C4-2B (cell line): ENCODE data around the gene ARHGAP26.

ENCODE experiments used
- H3K27ac ChIP-seq: fragments of 450-650 bp; 2 replicates; pipeline ENCODE4 v1.5.1; 2017
- CTCF ChIP-seq: fragments of 450-650 bp; conservative IDR thresholded peaks from 2 replicates; pipeline ENCODE4 v1.5.1; 2017; ENCODE audit warnings: mild to moderate bottlenecking
- ZFX ChIP-seq: fragments of 450-650 bp; IDR thresholded peaks from 2 replicates; pipeline ENCODE4 v1.6.1; 2017

ARHGAP26 gene

DNA sequence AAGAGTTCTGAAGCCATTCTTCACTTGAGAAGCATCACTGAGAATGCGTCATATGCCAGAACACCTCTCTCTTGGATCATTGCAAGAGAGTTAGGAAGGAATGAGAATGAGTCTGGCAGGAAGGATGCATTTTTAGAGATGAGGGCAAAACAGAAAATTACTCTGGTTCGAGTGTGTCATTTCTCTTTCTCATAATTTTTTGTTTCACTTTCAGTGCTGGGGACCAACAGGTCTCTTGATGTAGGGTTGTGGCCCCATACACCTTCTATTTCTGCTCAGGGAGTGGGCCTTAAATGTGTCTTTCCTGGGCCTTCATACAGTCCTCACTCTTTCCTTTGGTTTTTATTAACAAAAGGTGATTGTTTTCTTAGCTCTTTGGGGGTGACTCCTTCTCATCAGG, 330.9 kb downstream of the ARHGAP26 start:
- H3K27ac ChIP-seq = no peak overlapping the region
- TF ChIP-seq CTCF = no peak

GRCh38 chr5:143101725-143102386, 331.7 kb downstream of the ARHGAP26 start:
- no peak overlapping the region for H3K27ac ChIP-seq

GRCh38 chr5:143102411-143102810, 332.2 kb downstream of the ARHGAP26 start:
- H3K27ac ChIP-seq = no peak overlapping the region
- TF ChIP-seq ZFX (no peak), CTCF (no peak)

More at GRCh38 chr5:143101725-143102386, 331.7 kb downstream of the ARHGAP26 start:
- TF ChIP-seq ZFX (no peak), CTCF (no peak)

GRCh38 chr5:143105216-143105905, 335.2 kb downstream of the ARHGAP26 start:
- H3K27ac ChIP-seq = no peak overlapping the region
- TF ChIP-seq ZFX = no peak
- TF ChIP-seq CTCF = no peak

DNA sequence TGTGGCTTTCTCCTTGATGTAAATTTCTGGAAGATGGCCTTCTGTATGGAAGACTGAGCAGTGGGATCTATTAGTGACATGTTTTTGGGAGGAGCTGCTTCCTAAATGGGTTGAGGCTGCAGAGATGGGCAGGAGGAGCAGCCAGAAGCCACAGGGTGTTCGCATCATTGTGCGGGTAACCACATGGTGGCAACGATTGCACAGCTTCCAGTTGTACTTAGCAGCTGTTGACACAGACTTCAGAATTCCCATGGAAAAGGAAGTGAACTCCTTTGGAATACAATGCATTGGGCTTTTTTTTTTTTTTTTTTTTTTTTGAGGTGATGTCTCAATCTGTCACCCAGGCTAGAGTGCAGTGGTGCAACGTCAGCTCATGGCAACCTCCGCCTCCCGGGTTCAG, 336.0 kb downstream of the ARHGAP26 start:
- TF ChIP-seq ZFX = no peak
- peak; percentile 56 for TF ChIP-seq CTCF
- no peak overlapping the region for H3K27ac ChIP-seq

- H3K27ac ChIP-seq = peak overlapping the region; percentile 32; the same call in 1 of the 2 replicates
- TF ChIP-seq ZFX (no peak), CTCF (no peak)
These were observed 338.4 kb downstream of the ARHGAP26 start for GRCh38 chr5:143108498-143109128.

DNA sequence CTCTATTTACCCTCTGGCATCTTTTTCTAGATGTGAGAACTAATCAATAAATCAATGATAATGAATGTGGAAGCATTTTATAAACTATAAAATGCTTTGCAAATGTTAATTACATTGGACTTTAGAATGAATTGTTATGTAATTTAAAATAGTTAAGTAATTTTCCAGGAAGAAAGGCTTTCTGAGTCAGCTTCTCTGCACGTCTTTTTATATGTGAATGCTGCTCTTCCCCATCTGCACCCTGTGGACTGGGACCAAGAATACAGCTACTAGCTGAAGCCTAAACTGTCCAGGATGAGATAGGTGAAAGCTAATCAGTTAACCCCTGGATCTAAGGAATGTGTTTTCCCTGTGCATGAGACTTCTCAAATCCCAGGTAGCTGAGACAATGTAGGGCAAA, 340.4 kb downstream of the ARHGAP26 start:
- TF ChIP-seq CTCF (no peak), ZFX (no peak)
- H3K27ac ChIP-seq = no peak overlapping the region
